Central memory CD4-positive, alpha-beta T cell (primary cell): ENCODE data around the gene KCND1.

Experiments
- DNase-seq: peaks from one replicate; pipeline ENCODE4 v3.0.0; 2022

KCND1 gene

GRCh38 chrX:48937054-48937907 lies 34.4 kb downstream of the KCND1 start:
- DNase-seq: peak; percentile 93

GRCh38 chrX:48936429-48937053 lies 35.1 kb downstream of the KCND1 start:
- no peak for DNase-seq

- DNase-seq: no peak
Measured at GRCh38 chrX:48935301-48935670, 36.4 kb downstream of the KCND1 start.

- DNase-seq: peak; percentile 77
Measured at GRCh38 chrX:48934581-48935300, 36.9 kb downstream of the KCND1 start.

GRCh38 chrX:48933757-48934156 lies 37.9 kb downstream of the KCND1 start:
- no peak for DNase-seq

- no peak for DNase-seq
Measured at GRCh38 chrX:48927736-48928382, 43.8 kb downstream of the KCND1 start.

GRCh38 chrX:48927123-48927522 lies 44.5 kb downstream of the KCND1 start:
- no peak for DNase-seq

- no peak for DNase-seq
Measured at GRCh38 chrX:48924270-48924669, 47.4 kb downstream of the KCND1 start.

- no peak for DNase-seq
Measured at GRCh38 chrX:48923771-48924170, 47.9 kb downstream of the KCND1 start.

- DNase-seq: no peak
Measured at GRCh38 chrX:48920718-48921104, 50.9 kb downstream of the KCND1 start.

GRCh38 chrX:48919947-48920717 lies 51.5 kb downstream of the KCND1 start:
- peak; percentile 52 for DNase-seq

- peak; percentile 39 for DNase-seq
Measured at GRCh38 chrX:48919360-48919841, 52.2 kb downstream of the KCND1 start.

GRCh38 chrX:48918643-48919340 lies 52.9 kb downstream of the KCND1 start, which contains the start of gene PIM2:
Gene PIM2, minus strand, starts transcription at chrX:48919024. Its CDS starts 190 bp downstream, at chrX:48918834.
- DNase-seq: peak; percentile 94

- DNase-seq: no peak
Measured at GRCh38 chrX:48918301-48918642, 53.4 kb downstream of the KCND1 start.

GRCh38 chrX:48917139-48918001 lies 54.3 kb downstream of the KCND1 start:
- peak; percentile 92 for DNase-seq

- DNase-seq: no peak
Measured at GRCh38 chrX:48914593-48915493, 56.8 kb downstream of the KCND1 start.

GRCh38 chrX:48913605-48914366 lies 57.9 kb downstream of the KCND1 start:
- DNase-seq: no peak

GRCh38 chrX:48911412-48912182 lies 60.0 kb downstream of the KCND1 start, which contains the start of gene SLC35A2:
Gene SLC35A2, minus strand, starts transcription at chrX:48911646. Its CDS starts 10 bp downstream, at chrX:48911636.
- peak; percentile 89 for DNase-seq
